Muscle layer of colon (tissue), 2 donors: ENCODE results near the gene MSLN.

Source experiments
- H3K27ac ChIP-seq: one replicate; pipeline ENCODE4 v1.7.0; 2013; ENCODE audit warnings: low read depth, mild to moderate bottlenecking, low read length, moderate library complexity
- H3K27me3 ChIP-seq, 2 donors: one replicate each; pipeline ENCODE4 v1.7.0; 2013; ENCODE audit warnings: low read length in 2 of 2, mild to moderate bottlenecking in 2 of 2; ENCODE audit not compliant: insufficient read depth in 2 of 2, control insufficient read depth in 1 of 2
- H3K36me3 ChIP-seq: one replicate; pipeline ENCODE4 v1.7.0; 2013; ENCODE audit warnings: mild to moderate bottlenecking, low read length; ENCODE audit not compliant: insufficient read depth
- H3K4me1 ChIP-seq: one replicate; pipeline ENCODE4 v1.7.0; 2013; ENCODE audit warnings: mild to moderate bottlenecking, low read length; ENCODE audit not compliant: insufficient read depth
- H3K4me3 ChIP-seq, 2 donors: one replicate each; pipeline ENCODE4 v1.7.0; 2013; ENCODE audit warnings: low read length in 2 of 2, low read depth in 1 of 2, mild to moderate bottlenecking in 1 of 2, moderate library complexity in 1 of 2
- H3K9ac ChIP-seq: one replicate; pipeline ENCODE4 v1.7.0; 2013; ENCODE audit warnings: low read length
- H3K9me3 ChIP-seq: one replicate; pipeline ENCODE4 v1.7.0; 2013; ENCODE audit warnings: mild to moderate bottlenecking, low read length
- donor health status: abdominal sarcoma.
- donor health status: Adenocarcinoma of cecum.

Gene MSLN

DNA sequence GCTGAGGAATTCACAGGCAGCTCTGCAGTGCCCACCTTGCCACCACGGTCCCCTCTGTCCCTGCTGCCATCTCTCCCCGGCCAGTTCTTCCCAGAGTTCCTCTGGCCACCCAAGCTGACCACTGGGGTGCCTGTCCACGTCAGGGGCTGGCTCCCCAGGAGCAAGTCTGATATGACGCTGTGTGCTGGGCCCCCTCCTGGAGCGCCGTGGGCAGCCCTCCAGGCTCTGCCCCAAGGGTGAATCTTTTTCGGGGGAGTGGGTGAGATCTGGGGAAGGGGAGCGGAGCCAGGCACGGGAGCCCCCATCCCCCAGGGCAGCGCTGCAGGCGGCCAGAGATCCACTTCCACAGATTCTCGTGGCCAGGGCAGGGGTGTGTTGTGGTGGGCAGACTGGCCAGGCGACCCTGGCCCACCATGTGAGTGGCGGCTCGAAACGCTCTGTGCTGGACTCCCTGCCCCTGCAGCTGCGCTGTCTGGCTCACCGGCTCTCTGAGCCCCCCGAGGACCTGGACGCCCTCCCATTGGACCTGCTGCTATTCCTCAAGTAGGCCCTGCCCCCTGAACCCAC lies 3.7 kb downstream of the MSLN start:
- Histone ChIP-seq H3K9me3 (no peaks in the 10 kb centered on the region), H3K9ac (no peak overlapping the region), H3K4me3 (no peak overlapping the region), H3K4me1 (no peaks in the 10 kb centered on the region), H3K27ac (no peak overlapping the region), H3K36me3 (no peaks in the 10 kb centered on the region), H3K27me3 (peaks cover 0 to 14% of the 10 kb centered on the region in 2 donors)

DNA sequence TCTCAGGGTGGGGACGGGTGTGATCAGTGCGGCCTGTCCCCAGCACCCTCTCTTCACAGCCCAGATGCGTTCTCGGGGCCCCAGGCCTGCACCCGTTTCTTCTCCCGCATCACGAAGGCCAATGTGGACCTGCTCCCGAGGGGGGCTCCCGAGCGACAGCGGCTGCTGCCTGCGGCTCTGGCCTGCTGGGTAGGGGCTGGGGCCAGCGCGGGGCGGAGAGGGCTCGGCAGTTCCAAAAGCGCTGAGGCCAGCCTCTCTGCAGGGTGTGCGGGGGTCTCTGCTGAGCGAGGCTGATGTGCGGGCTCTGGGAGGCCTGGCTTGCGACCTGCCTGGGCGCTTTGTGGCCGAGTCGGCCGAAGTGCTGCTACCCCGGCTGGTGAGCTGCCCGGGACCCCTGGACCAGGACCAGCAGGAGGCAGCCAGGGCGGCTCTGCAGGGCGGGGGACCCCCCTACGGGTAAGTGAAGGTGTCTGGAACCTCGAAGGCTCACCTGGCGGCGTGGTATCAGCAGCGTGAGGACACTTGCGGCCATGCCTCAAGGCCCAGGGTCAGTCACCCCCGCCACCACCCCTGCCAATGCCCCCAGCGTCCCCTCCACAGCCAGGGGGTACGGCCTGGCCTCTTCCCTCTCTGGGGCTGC lies 4.4 kb downstream of the MSLN start:
- H3K9ac ChIP-seq, result no peak overlapping the region
- H3K36me3 ChIP-seq, result no peaks in the 10 kb centered on the region
- H3K27ac ChIP-seq, result no peak overlapping the region
- H3K9me3 ChIP-seq, result no peaks in the 10 kb centered on the region
- H3K4me3 ChIP-seq, result no peak overlapping the region
- H3K27me3 ChIP-seq, result peaks cover 0 to 21% of the 10 kb centered on the region in 2 donors
- H3K4me1 ChIP-seq, result no peaks in the 10 kb centered on the region

DNA sequence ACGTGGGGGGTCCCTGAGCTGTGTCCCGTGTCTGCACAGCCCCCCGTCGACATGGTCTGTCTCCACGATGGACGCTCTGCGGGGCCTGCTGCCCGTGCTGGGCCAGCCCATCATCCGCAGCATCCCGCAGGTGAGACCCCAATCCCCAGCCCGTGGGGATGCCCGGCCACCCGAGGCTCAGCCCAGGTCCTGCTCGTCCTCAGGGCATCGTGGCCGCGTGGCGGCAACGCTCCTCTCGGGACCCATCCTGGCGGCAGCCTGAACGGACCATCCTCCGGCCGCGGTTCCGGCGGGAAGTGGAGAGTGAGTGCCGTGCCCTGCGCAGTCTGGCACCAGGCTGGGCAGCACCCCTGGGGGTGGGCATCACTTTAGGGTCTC lies 4.9 kb downstream of the MSLN start:
- H3K9ac ChIP-seq, result no peak overlapping the region
- no peak overlapping the region for H3K4me3 ChIP-seq
- H3K4me1 ChIP-seq, result no peaks in the 10 kb centered on the region
- peaks cover 0 to 22% of the 10 kb centered on the region in 2 donors for H3K27me3 ChIP-seq
- no peaks in the 10 kb centered on the region for H3K36me3 ChIP-seq
- no peaks in the 10 kb centered on the region for H3K9me3 ChIP-seq
- H3K27ac ChIP-seq, result no peak overlapping the region

DNA sequence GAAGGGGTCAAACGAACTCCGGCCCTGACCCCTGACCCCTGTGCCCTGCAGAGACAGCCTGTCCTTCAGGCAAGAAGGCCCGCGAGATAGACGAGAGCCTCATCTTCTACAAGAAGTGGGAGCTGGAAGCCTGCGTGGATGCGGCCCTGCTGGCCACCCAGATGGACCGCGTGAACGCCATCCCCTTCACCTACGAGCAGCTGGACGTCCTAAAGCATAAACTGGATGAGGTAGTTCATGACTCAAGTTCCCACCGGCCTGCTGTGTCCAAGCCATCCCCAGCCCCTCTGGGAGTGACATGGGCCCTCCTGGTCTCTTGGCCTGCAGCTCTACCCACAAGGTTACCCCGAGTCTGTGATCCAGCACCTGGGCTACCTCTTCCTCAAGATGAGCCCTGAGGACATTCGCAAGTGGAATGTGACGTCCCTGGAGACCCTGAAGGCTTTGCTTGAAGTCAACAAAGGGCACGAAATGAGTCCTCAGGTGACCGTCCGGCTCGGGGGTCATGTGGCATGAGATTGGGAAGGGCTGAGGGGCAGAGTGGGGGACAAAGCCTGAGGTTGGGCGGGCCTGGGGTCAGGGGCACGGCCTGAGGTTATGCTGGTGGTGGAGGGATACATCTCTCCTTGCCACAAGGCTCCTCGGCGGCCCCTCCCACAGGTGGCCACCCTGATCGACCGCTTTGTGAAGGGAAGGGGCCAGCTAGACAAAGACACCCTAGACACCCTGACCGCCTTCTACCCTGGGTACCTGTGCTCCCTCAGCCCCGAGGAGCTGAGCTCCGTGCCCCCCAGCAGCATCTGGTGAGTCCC lies 5.7 kb downstream of the MSLN start:
- Histone ChIP-seq H3K9me3 (no peaks in the 10 kb centered on the region), H3K4me3 (no peak overlapping the region), H3K4me1 (no peaks in the 10 kb centered on the region), H3K9ac (no peak overlapping the region), H3K27ac (no peak overlapping the region), H3K36me3 (no peaks in the 10 kb centered on the region), H3K27me3 (peaks cover 0 to 22% of the 10 kb centered on the region in 2 donors)

DNA sequence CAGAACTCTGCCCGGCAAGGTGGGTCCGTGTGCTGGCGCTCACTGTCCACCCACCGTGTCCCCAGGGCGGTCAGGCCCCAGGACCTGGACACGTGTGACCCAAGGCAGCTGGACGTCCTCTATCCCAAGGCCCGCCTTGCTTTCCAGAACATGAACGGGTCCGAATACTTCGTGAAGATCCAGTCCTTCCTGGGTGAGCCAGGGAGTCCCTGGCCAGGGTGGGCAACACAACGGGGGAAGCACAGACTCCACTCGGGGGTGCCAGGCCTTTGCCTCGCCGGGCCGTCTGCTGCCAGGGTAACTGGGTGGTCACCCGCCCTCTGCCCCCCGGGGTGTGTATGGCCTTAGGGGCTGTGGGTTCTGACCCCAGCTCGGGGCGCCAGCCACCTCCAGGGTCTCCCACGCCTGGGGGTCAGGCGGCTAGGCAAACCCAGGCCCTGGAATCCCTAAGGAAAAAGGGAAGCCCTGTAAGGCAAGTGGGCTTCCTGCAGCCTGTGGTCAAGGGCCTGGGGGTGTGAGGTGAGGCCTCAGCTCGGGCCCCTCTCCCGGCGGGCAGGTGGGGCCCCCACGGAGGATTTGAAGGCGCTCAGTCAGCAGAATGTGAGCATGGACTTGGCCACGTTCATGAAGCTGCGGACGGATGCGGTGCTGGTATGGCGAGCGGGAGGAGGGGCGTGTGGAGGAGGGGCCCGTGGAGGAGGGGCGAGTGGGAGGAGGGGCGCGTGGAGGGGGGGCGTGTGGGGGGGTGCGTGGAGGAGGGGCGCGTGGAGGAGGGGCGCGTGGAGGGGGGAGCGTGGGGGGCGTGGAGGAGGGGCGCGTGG lies 6.5 kb downstream of the MSLN start:
- Histone ChIP-seq H3K4me3 (no peak overlapping the region), H3K9me3 (no peaks in the 10 kb centered on the region), H3K9ac (no peak overlapping the region), H3K27ac (no peak overlapping the region), H3K27me3 (peaks cover 0 to 16% of the 10 kb centered on the region in 2 donors), H3K4me1 (no peaks in the 10 kb centered on the region), H3K36me3 (no peaks in the 10 kb centered on the region)

DNA sequence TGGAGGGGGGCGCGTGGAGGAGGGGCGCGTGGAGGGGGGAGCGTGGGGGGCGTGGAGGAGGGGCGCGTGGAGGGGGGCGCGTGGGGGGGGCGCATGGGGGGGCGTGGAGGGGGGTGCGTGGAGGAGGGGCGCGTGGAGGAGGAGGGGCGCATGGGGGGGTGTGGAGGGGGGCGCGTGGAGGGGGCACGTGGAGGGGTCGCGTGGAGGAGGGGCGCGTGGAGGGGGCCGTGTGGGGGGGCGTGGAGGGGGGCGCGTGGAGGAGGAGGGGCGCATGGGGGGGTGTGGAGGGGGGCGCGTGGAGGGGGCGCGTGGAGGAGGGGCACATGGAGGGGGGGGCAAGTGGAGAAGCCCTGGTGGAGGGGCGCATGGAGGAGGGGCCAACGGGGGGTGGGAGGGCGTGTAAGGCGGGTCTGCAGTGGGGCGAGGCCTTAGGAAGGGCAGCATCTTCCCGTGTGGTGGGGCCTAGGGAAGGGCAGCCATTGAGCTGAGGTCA lies 7.3 kb downstream of the MSLN start:
- no peaks in the 10 kb centered on the region for H3K36me3 ChIP-seq
- no peak overlapping the region for H3K4me3 ChIP-seq
- peaks cover 0 to 9% of the 10 kb centered on the region in 2 donors for H3K27me3 ChIP-seq
- H3K27ac ChIP-seq, result no peak overlapping the region
- H3K4me1 ChIP-seq, result no peaks in the 10 kb centered on the region
- H3K9ac ChIP-seq, result no peak overlapping the region
- no peaks in the 10 kb centered on the region for H3K9me3 ChIP-seq

DNA sequence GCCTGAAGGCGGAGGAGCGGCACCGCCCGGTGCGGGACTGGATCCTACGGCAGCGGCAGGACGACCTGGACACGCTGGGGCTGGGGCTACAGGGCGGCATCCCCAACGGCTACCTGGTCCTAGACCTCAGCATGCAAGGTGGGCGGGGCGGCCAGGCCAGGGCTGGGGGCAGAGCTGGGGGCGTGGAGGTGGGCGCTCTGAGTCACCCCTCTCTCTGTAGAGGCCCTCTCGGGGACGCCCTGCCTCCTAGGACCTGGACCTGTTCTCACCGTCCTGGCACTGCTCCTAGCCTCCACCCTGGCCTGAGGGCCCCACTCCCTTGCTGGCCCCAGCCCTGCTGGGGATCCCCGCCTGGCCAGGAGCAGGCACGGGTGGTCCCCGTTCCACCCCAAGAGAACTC lies 7.9 kb downstream of the MSLN start:
- Histone ChIP-seq H3K36me3 (no peaks in the 10 kb centered on the region), H3K4me3 (no peak overlapping the region), H3K4me1 (no peaks in the 10 kb centered on the region), H3K27me3 (peaks cover 0 to 9% of the 10 kb centered on the region in 2 donors), H3K9me3 (no peaks in the 10 kb centered on the region), H3K9ac (no peak overlapping the region), H3K27ac (no peak overlapping the region)

DNA sequence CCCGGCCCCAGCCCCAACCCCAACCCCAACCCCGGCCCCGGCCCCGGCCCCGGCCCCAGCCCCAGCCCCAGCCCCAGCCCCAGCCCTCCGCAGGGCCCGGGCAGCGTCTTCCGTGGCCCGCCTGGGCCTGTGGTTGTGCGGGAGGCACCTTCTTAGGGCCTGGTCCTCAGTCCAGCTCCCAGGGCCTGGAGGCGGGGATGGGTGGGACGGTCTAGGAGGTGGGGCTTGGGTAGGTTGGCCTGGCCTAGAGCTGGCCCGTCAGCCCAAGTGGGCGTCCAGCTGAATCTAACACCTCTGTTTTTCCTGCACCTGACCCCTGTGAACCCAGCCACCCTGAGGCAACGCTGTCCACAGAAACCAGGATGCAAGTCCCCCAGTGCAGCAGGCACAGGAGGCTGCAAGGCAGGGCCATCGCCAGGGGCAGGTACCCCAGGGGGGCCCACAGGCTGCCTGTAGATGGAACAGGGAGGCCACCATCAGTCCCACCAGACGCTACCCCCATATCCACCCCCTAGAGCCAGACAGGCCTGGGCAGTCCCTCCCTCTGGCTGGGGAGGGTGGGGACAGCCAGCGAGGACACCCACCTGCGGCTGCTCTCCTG lies 8.8 kb downstream of the MSLN start:
- Histone ChIP-seq H3K36me3 (no peaks in the 10 kb centered on the region), H3K9ac (no peak overlapping the region), H3K4me1 (no peaks in the 10 kb centered on the region), H3K9me3 (no peaks in the 10 kb centered on the region), H3K27me3 (peaks cover 0 to 12% of the 10 kb centered on the region in 2 donors), H3K27ac (no peak overlapping the region), H3K4me3 (no peak overlapping the region)

DNA sequence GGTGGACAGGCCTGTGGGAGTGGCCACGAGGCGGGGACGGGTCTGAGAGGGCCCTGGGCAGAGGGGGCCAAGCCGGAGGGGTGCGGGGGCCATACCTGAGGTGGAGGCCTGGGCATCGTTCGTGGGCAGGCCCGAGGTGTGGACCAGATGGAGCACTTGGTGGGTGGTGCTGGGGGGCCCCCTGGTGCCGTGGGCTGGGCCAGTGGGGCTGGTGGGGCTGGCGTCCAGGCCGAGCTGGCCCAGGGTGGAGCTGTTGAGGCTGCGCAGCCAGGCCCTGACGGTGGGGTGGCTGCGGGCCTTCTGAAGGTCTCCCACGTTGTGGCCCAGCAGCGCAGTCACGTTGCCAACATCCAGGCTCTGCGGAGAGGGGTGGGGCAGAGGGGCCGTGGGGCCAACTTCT lies 9.4 kb downstream of the MSLN start:
- Histone ChIP-seq H3K27me3 (peaks cover 0 to 18% of the 10 kb centered on the region in 2 donors), H3K9ac (no peak overlapping the region), H3K27ac (no peak overlapping the region), H3K4me3 (no peak overlapping the region), H3K9me3 (no peaks in the 10 kb centered on the region), H3K4me1 (no peaks in the 10 kb centered on the region), H3K36me3 (no peaks in the 10 kb centered on the region)

DNA sequence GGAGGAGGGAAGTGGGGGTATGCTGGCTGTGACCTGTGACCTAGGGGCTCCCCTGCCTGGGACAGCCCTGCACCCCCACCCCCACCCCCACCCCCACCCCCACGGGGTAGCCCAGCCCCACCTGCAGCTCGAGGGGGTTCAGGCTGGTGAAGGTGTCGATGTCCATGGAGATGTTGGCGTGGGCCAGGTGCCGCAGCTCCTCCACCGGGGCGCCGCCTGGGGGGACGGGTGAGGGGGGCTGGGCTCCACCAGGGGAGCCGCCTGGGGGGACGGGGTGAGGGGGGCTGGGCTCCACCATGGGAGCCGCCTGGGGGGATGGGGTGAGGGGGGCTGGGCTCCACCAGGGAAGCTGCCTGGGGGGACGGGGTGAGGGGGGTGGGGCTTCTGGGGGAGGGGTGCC lies 9.9 kb downstream of the MSLN start:
- H3K36me3 ChIP-seq, result no peaks in the 10 kb centered on the region
- no peak overlapping the region for H3K4me3 ChIP-seq
- peaks cover 0 to 23% of the 10 kb centered on the region in 2 donors for H3K27me3 ChIP-seq
- no peaks in the 10 kb centered on the region for H3K4me1 ChIP-seq
- no peaks in the 10 kb centered on the region for H3K9me3 ChIP-seq
- no peak overlapping the region for H3K27ac ChIP-seq
- H3K9ac ChIP-seq, result no peak overlapping the region

DNA sequence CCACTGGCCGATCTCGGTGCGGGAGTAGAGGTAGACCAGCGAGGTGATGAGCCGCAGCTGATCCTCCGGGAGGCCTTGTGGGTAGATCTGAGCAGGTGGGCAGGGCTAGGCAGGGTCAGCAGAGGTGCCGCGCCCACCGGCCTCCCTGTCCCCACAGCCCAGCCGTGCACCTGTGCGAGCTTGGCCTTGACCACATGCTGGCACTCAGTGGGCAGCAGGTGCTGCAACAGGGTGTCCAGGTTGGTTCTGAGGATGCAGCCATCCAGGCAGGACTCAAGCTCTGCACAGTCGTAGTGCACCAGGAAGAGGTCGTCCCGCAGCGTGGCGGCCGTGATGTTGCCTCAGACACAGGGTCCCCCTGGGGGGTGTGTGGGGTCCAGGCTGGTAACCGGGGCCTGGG lies 12.4 kb downstream of the MSLN start:
- Histone ChIP-seq H3K9me3 (no peaks in the 10 kb centered on the region), H3K4me1 (no peaks in the 10 kb centered on the region), H3K27ac (no peak overlapping the region), H3K36me3 (no peaks in the 10 kb centered on the region), H3K9ac (no peak overlapping the region), H3K27me3 (peaks cover 0 to 31% of the 10 kb centered on the region in 2 donors), H3K4me3 (no peak overlapping the region)
